PC-3 (cell line): ENCODE measurements around the gene FBXO4. TPM values are rescaled to one million over a fixed set of nuclear protein-coding genes. Genes with fewer than 3 reads are reported as not detected.

Experiments
- ATAC-seq: fragments of 200-7000 bp; cut with Tn5 transposase; 2 replicates; pipeline ENCODE4 v1.9.1; 2020; ENCODE audit warnings: mild to moderate bottlenecking, moderate library complexity
- BruUV-seq: library from RNA; stranded (reverse); fragments of 400-500 nt; replicated peaks from 2 replicates; lab custom pipeline; 2021; lab: Mats Ljungman, UMichigan
- CTCF ChIA-PET: fragments of 300-600 bp; sonication (Branson Sonifier 250); formaldehyde crosslinking; loops from one replicate; lab custom pipeline; 2022; ENCODE audit warnings: antibody characterized with exemption; lab: Charles Lee
- POLR2A ChIA-PET: fragments of 300-600 bp; sonication (Branson Sonifier 250); formaldehyde crosslinking; loops from one replicate; lab custom pipeline; 2022; ENCODE audit warnings: antibody characterized with exemption; ENCODE audit not compliant: unreplicated experiment; lab: Charles Lee
- DNase-seq: peaks from one replicate; pipeline ENCODE4 v3.0.0-alpha.2; 2015
- H2AFZ ChIP-seq: fragments of 300-600 bp; sonication (generic); 2 replicates; pipeline ENCODE4 v1.6.0; 2016; ENCODE audit warnings: antibody characterized with exemption, low read length
- H3F3A ChIP-seq: fragments of 300-600 bp; sonication (generic); one replicate; pipeline ENCODE4 v1.6.0; 2017; ENCODE audit warnings: antibody characterized with exemption, low read length, control low read depth, mild to moderate bottlenecking; ENCODE audit not compliant: unreplicated experiment
- H3K27ac ChIP-seq: fragments of 300-600 bp; sonication (generic); 2 replicates; pipeline ENCODE4 v1.5.1; 2016; ENCODE audit warnings: mild to moderate bottlenecking, low read length
- H3K27me3 ChIP-seq: fragments of 300-600 bp; sonication (generic); 2 replicates; pipeline ENCODE4 v1.6.1; 2016; ENCODE audit warnings: low read length, mixed read lengths
- H3K36me3 ChIP-seq: fragments of 300-600 bp; sonication (generic); 2 replicates; pipeline ENCODE4 v1.6.1; 2016; ENCODE audit warnings: low read depth, mixed run types, low read length, mixed read lengths
- H3K4me1 ChIP-seq: fragments of 300-600 bp; sonication (generic); 2 replicates; pipeline ENCODE4 v1.5.1; 2016; ENCODE audit warnings: low read length; ENCODE audit not compliant: insufficient read depth
- H3K4me2 ChIP-seq: fragments of 300-600 bp; sonication (generic); 2 replicates; pipeline ENCODE4 v1.6.0; 2016; ENCODE audit warnings: low read length
- H3K4me3 ChIP-seq: fragments of 300-600 bp; sonication (generic); 2 replicates; pipeline ENCODE4 v1.5.1; 2016; ENCODE audit warnings: mild to moderate bottlenecking, low read length, mixed read lengths
- H3K79me2 ChIP-seq: fragments of 300-600 bp; sonication (generic); 2 replicates; pipeline ENCODE4 v1.6.1; 2017; ENCODE audit warnings: low read length, mixed read lengths
- H3K9ac ChIP-seq: fragments of 300-600 bp; sonication (generic); 2 replicates; pipeline ENCODE4 v1.6.0; 2016; ENCODE audit warnings: mild to moderate bottlenecking, low read length
- H3K9me2 ChIP-seq: fragments of 300-600 bp; sonication (generic); replicated peaks from 2 replicates; pipeline ENCODE4 v1.6.1; 2016; ENCODE audit warnings: mixed run types, low read length, mixed read lengths
- H3K9me3 ChIP-seq: fragments of 300-600 bp; sonication (generic); 2 replicates; pipeline ENCODE4 v1.6.1; 2016; ENCODE audit warnings: low read length, mixed read lengths
- H4K20me1 ChIP-seq: fragments of 300-600 bp; sonication (generic); 2 replicates; pipeline ENCODE4 v1.6.1; 2016; ENCODE audit warnings: low read length, mixed read lengths
- CTCF ChIP-seq: fragments of 300-600 bp; sonication (generic); conservative IDR thresholded peaks from 2 replicates; pipeline ENCODE4 v1.5.1; 2017; ENCODE audit warnings: antibody characterized with exemption, low read depth, mild to moderate bottlenecking, low read length
- EZH2 ChIP-seq: fragments of 300-600 bp; sonication (generic); IDR thresholded peaks from one replicate; pipeline ENCODE4 v1.6.1; 2017; ENCODE audit warnings: antibody characterized with exemption, mild to moderate bottlenecking, low read length; ENCODE audit not compliant: unreplicated experiment
- EZH2phosphoT487 ChIP-seq: fragments of 300-600 bp; sonication (generic); IDR thresholded peaks from 2 replicates; pipeline ENCODE4 v1.6.1; 2018; ENCODE audit warnings: mild to moderate bottlenecking, antibody characterized with exemption, low read length, borderline replicate concordance
- intact Hi-C: fragments of 100-400 bp; cut with micrococcal nuclease; formaldehyde crosslinking; loops from 2 replicates; pipeline ENCODE4 v1.9.0; 2023
- total RNA-seq: library from RNA; depleted of rRNA; stranded (reverse); fragments of >200 nt; gene quantifications from 2 replicates; pipeline ENCODE4 v1.2.3, GENCODE V29; 2014

The FBXO4 gene
- total RNA-seq, 1 experiment from 2014 or later, result 18.1 TPM

DNA sequence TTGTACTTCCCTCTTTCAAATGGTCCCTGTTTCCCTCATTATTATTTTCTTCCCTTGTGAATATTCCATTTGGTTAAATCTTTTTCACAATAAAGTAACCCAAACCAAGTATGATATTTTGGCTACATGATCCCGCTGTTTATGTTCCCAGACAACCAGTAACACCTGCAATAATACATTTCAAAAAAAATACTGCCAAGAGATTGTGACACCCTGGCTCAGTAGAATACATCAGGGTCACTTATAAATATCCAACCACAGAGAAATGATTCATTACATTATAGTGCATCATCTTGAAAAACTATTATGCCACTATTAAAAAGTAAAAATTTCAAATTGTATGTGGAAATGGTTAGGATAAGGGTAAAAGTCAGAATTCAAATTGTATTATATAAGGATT is 47.7 kb upstream of the FBXO4 start:
- Histone ChIP-seq H3K27me3 (no peaks in the 10 kb centered on the region), H2AFZ (no peak overlapping the region), H3K36me3 (no peaks in the 10 kb centered on the region), H3K9ac (no peak overlapping the region), H3K79me2 (no peaks in the 10 kb centered on the region), H3K9me3 (no peaks in the 10 kb centered on the region), H4K20me1 (no peaks in the 10 kb centered on the region), H3K4me2 (no peak overlapping the region), H3F3A (no peaks in the 10 kb centered on the region), H3K4me3 (no peak overlapping the region), H3K4me1 (peaks cover 19% of the 10 kb centered on the region), H3K9me2 (no peaks in the 10 kb centered on the region), H3K27ac (no peak overlapping the region)
- DNase-seq, result no peak
- ChIA-PET POLR2A (no interaction called here), CTCF (no interaction called here)
- BruUV-seq, result no TSS peak
- TF ChIP-seq EZH2 (no peak), EZH2phosphoT487 (no peak), CTCF (no peak)
- ATAC-seq, result no peak
- intact Hi-C loops, result no loop called here

DNA sequence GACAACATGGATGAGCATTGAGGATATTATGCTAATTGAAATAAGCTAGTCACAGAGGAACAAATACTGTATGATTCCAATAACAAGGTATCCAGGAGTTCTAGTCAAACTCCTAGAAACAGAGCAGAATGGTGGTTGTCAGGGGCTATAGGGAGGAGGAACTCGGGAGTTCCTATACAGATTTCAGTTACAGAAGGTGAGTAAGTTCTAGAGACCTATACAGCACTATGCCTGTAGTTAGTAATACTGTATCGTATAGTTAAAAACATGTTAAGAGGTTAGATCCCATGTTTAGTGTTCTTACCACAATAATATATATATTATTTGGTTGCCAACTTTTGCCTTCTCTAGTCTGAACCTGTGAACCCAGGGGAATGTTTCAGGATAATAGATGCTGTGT is 46.9 kb upstream of the FBXO4 start:
- no peak overlapping the region for H3K9ac ChIP-seq
- H3K27ac ChIP-seq, result no peak overlapping the region
- no peaks in the 10 kb centered on the region for H3K9me2 ChIP-seq
- no peaks in the 10 kb centered on the region for H3K9me3 ChIP-seq
- DNase-seq, result no peak
- H2AFZ ChIP-seq, result no peak overlapping the region
- intact Hi-C loops, result no loop called here
- peaks cover 24% of the 10 kb centered on the region for H3K4me1 ChIP-seq
- no peak overlapping the region for H3K4me2 ChIP-seq
- no peak for TF ChIP-seq EZH2
- no peak for TF ChIP-seq CTCF
- TF ChIP-seq EZH2phosphoT487, result no peak
- H3K79me2 ChIP-seq, result no peaks in the 10 kb centered on the region
- no peak overlapping the region for H3K4me3 ChIP-seq
- no peak for ATAC-seq
- H3F3A ChIP-seq, result peaks cover under 1% of the 10 kb centered on the region
- no peaks in the 10 kb centered on the region for H3K36me3 ChIP-seq
- no peaks in the 10 kb centered on the region for H4K20me1 ChIP-seq
- CTCF ChIA-PET, result no interaction called here
- POLR2A ChIA-PET, result no interaction called here
- no peaks in the 10 kb centered on the region for H3K27me3 ChIP-seq
- no TSS peak for BruUV-seq

DNA sequence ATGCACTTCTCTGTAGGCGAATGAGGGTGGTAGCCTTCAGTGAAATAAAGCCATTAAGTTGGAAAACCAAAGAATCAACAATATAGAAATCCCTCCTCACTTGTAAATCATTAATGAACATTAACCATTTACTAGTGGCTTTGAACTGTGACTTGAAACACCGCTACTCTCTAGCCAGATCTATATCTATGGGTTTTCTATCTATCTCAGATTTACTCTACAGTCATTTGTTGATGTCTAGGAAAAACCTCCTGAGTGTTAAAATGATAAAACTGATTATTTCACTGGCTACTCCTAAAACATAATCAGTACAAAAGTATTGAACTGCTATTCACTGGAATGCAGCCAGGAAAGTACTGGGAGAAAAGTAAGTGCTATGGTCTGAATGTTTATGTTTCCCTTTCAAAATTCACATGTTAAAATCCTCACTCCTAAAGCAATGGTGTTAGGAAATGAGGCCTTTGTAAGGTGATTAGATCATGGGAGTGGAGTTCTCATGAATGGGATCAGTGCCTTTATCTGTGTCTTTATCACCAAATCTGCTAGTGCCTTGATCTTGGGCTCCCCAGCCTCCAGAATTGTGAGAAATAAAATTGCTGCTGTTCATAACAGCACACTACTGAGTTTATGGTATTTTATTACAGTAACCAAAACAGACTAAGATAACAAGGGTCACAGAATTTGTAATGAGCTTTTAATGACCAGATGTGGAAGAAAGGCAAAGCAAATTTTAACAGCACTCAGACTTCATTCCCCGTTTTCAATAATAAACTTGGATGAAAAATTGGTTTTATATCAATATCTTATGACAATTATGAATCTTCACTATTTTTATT is 46.2 kb upstream of the FBXO4 start:
- no peaks in the 10 kb centered on the region for H3K36me3 ChIP-seq
- no peak overlapping the region for H3K4me2 ChIP-seq
- DNase-seq (no peak), ATAC-seq (no peak)
- no TSS peak for BruUV-seq
- peaks cover 6% of the 10 kb centered on the region for H3F3A ChIP-seq
- H4K20me1 ChIP-seq, result no peaks in the 10 kb centered on the region
- H3K27me3 ChIP-seq, result no peaks in the 10 kb centered on the region
- no peak overlapping the region for H3K4me3 ChIP-seq
- H3K79me2 ChIP-seq, result no peaks in the 10 kb centered on the region
- ChIA-PET CTCF (no interaction called here), POLR2A (no interaction called here)
- TF ChIP-seq CTCF (no peak), EZH2phosphoT487 (no peak), EZH2 (no peak)
- H3K9me2 ChIP-seq, result no peaks in the 10 kb centered on the region
- H2AFZ ChIP-seq, result no peak overlapping the region
- peaks cover 25% of the 10 kb centered on the region for H3K4me1 ChIP-seq
- no peaks in the 10 kb centered on the region for H3K9me3 ChIP-seq
- no peak overlapping the region for H3K27ac ChIP-seq
- intact Hi-C loops, result no loop called here
- H3K9ac ChIP-seq, result no peak overlapping the region
